ENCODE measurements around the gene TMSB4X. TPM values are rescaled to one million over a fixed set of nuclear protein-coding genes. Genes with fewer than 3 reads are reported as not detected.

TMSB4X gene
- total RNA-seq, 4 donors from 2014 or later, result 435 to 1,751 (median 1,260) TPM

GRCh38 chrX:12954376-12954775 lies 20.5 kb upstream of the TMSB4X start:
- no peak overlapping the region for H3K4me3 ChIP-seq
- no peaks in the 10 kb centered on the region for H3K27me3 ChIP-seq
- 86 to 92% methylated on average over 8 to 9 of the region's 9 CpGs for WGBS, 2 donors
- TF ChIP-seq POLR2A (IDR thresholded peaks at IDR 0.05), result no peak
- TF ChIP-seq, protein P1, sequence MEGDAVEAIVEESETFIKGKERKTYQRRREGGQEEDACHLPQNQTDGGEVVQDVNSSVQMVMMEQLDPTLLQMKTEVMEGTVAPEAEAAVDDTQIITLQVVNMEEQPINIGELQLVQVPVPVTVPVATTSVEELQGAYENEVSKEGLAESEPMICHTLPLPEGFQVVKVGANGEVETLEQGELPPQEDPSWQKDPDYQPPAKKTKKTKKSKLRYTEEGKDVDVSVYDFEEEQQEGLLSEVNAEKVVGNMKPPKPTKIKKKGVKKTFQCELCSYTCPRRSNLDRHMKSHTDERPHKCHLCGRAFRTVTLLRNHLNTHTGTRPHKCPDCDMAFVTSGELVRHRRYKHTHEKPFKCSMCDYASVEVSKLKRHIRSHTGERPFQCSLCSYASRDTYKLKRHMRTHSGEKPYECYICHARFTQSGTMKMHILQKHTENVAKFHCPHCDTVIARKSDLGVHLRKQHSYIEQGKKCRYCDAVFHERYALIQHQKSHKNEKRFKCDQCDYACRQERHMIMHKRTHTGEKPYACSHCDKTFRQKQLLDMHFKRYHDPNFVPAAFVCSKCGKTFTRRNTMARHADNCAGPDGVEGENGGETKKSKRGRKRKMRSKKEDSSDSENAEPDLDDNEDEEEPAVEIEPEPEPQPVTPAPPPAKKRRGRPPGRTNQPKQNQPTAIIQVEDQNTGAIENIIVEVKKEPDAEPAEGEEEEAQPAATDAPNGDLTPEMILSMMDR (IDR thresholded peaks at IDR 0.05), result no peak
- H3K4me1 ChIP-seq, result peaks cover 0 to 33% (median 22%) of the 10 kb centered on the region in 3 donors
- no peak for DNase-seq
- no peaks in the 10 kb centered on the region for H3K9me3 ChIP-seq
- H3K36me3 ChIP-seq, result no peaks in the 10 kb centered on the region
- intact Hi-C loops (cut with DNase I), result loop anchor here (10.0 kb wide), 1 partner anchor 530 kb away; no protein-coding TSS in a partner anchor
- H3K27ac ChIP-seq, result peak overlapping the region in 3 of 4 donors; percentile 38 to 81 (median 63)

DNA sequence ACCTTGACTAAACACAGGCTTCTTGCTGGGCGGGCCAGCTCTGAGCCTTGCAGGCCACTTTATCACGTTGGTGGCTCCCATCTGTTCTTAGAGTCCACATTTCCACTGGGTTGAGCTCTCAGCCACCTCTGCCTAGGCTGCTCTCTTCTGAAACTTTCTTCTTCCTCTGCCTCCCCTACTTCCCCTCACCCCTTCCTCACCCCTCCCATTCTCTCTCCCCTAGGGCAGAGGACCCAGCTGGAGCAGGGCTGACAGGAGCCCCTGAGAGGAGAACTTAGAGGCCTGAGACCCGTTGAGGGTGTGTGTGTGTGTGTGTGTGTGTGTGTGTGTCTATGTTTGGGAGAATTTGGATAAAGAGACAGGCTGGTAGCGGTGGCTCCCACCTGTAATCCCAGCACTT lies 19.9 kb upstream of the TMSB4X start:
- peaks cover 0 to 27% (median 17%) of the 10 kb centered on the region in 3 donors for H3K4me1 ChIP-seq
- peak overlapping the region in 3 of 4 donors; percentile 38 to 81 (median 63) for H3K27ac ChIP-seq
- no peaks in the 10 kb centered on the region for H3K36me3 ChIP-seq
- no peak overlapping the region for H3K4me3 ChIP-seq
- no peaks in the 10 kb centered on the region for H3K27me3 ChIP-seq
- intact Hi-C loops (cut with DNase I), result loop anchor here (10.0 kb wide), 1 partner anchor 530 kb away; no protein-coding TSS in a partner anchor
- DNase-seq, result no peak
- TF ChIP-seq POLR2A (IDR thresholded peaks at IDR 0.05), result no peak
- 85% methylated on average over 4 of the region's 4 CpGs; no CpG with 5 or more reads in 1 of the 2 donors for WGBS, 2 donors
- H3K9me3 ChIP-seq, result no peaks in the 10 kb centered on the region

GRCh38 chrX:12955882-12956703 lies 18.8 kb upstream of the TMSB4X start:
- Histone ChIP-seq H3K4me3 (peak overlapping the region in 1 of 4 donors; percentile 15), H3K4me1 (peaks cover 0 to 24% (median 13%) of the 10 kb centered on the region in 3 donors), H3K27ac (peak overlapping the region; percentile 69 to 91 (median 75)), H3K36me3 (no peaks in the 10 kb centered on the region), H3K9me3 (no peaks in the 10 kb centered on the region), H3K27me3 (no peaks in the 10 kb centered on the region)
- 53 to 73% methylated on average over 2 to 10 of the region's 20 CpGs for WGBS, 2 donors
- intact Hi-C loops (cut with DNase I), result loop anchor here (10.0 kb wide), 1 partner anchor 529 kb away; no protein-coding TSS in a partner anchor
- DNase-seq, result peak; percentile 15
- TF ChIP-seq, protein P1 (IDR thresholded peaks at IDR 0.05), result no peak
- TF ChIP-seq POLR2A (IDR thresholded peaks at IDR 0.05), result no peak

- no peak for DNase-seq
- 52 to 55% methylated on average over 8 of the region's 8 CpGs for WGBS, 2 donors
- Histone ChIP-seq H3K4me3 (peak overlapping the region in 1 of 4 donors; percentile 15), H3K9me3 (no peaks in the 10 kb centered on the region), H3K4me1 (peaks cover 0 to 29% (median 13%) of the 10 kb centered on the region in 3 donors), H3K27me3 (no peaks in the 10 kb centered on the region), H3K36me3 (no peaks in the 10 kb centered on the region), H3K27ac (peak overlapping the region; percentile 69 to 91 (median 75))
- TF ChIP-seq POLR2A (IDR thresholded peaks at IDR 0.05), result peak in 1 of 4 donors; percentile 32
- TF ChIP-seq, protein P1 (IDR thresholded peaks at IDR 0.05), result no peak
- intact Hi-C loops (cut with DNase I), result loop anchor here (10.0 kb wide), 1 partner anchor 528 kb away; no protein-coding TSS in a partner anchor
Measured at GRCh38 chrX:12956704-12957534, 18.0 kb upstream of the TMSB4X start.

DNA sequence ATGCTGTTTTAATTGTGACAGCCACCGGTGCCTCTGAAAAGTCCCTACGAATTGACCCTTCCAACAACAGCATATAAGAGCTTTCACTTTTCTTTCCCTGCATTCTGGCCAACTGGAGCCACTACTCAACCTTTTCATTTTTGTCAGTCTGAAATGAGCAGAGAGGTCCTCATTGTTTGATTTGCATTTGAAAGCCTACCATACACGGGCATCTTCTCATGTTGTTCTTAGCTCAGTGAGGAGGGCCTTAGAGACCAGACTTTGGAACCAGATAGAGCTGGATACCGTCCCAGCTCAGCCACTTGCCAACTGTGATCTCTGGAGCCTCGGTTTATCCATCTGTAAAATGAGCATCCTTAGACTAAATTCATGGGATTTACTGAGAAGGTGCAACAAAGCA lies 16.9 kb upstream of the TMSB4X start:
- Histone ChIP-seq H3K9me3 (no peaks in the 10 kb centered on the region), H3K4me1 (peaks cover 0 to 29% (median 13%) of the 10 kb centered on the region in 3 donors), H3K4me3 (no peak overlapping the region), H3K36me3 (no peaks in the 10 kb centered on the region), H3K27me3 (no peaks in the 10 kb centered on the region), H3K27ac (peak overlapping the region in 2 of 4 donors; percentile 31 to 81)
- TF ChIP-seq POLR2A (IDR thresholded peaks at IDR 0.05), result no peak
- TF ChIP-seq, protein P1 (IDR thresholded peaks at IDR 0.05), result no peak
- no peak for DNase-seq
- WGBS, 2 donors, result 61 to 95% methylated on average over 5 of the region's 5 CpGs
- intact Hi-C loops (cut with DNase I), result loop anchor here (10.0 kb wide), 1 partner anchor 527 kb away; no protein-coding TSS in a partner anchor

All from esophagus squamous epithelium (tissue), 5 donors.